OCI-LY7 (cell line): ENCODE results near the gene SHOC2.

Experiments used
- EZH2phosphoT487 ChIP-seq: fragments of 200-600 bp; sonication (generic); IDR thresholded peaks from 2 replicates; pipeline ENCODE4 v1.6.1; 2018; ENCODE audit warnings: low read depth, borderline replicate concordance, mild to moderate bottlenecking, mixed run types, antibody characterized with exemption, low read length, moderate library complexity, mixed read lengths
- TF ChIP-seq, protein P1 (sequence below): fragments of 200-600 bp; sonication (generic); conservative IDR thresholded peaks from 2 replicates; pipeline ENCODE4 v1.5.1; 2014; ENCODE audit warnings: mild to moderate bottlenecking, antibody characterized with exemption, low read length, moderate library complexity, mixed read lengths

DNA sequence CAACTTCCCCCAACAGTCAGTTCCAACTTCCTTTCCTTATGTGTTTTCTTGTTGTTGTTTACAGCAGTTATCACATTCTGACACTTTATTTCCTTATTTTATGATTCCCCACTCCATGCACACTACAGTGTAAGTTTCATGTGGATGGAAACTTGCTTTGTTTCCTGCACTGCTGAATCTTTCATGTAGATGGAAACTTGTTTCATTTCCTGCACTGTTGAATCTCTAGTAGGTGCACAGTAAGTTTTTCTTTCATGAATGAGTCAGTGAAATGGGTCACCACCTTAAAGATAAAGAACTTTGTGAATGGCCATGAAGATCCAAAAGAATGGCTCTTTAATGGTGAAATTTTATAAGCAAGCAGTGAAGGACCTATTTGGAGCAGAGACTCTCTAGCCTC is 61.4 kb downstream of the SHOC2 start:
- TF ChIP-seq, protein P1, sequence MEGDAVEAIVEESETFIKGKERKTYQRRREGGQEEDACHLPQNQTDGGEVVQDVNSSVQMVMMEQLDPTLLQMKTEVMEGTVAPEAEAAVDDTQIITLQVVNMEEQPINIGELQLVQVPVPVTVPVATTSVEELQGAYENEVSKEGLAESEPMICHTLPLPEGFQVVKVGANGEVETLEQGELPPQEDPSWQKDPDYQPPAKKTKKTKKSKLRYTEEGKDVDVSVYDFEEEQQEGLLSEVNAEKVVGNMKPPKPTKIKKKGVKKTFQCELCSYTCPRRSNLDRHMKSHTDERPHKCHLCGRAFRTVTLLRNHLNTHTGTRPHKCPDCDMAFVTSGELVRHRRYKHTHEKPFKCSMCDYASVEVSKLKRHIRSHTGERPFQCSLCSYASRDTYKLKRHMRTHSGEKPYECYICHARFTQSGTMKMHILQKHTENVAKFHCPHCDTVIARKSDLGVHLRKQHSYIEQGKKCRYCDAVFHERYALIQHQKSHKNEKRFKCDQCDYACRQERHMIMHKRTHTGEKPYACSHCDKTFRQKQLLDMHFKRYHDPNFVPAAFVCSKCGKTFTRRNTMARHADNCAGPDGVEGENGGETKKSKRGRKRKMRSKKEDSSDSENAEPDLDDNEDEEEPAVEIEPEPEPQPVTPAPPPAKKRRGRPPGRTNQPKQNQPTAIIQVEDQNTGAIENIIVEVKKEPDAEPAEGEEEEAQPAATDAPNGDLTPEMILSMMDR = no peak
- TF ChIP-seq EZH2phosphoT487 = no peak
